Stimulated activated CD4-positive, alpha-beta T cell treated with anti-CD3 and anti-CD28 coated beads, TNF-alpha, amount 100 ng/mL, for 48 hours (primary cell): ENCODE measurements around the gene KLF3.

ENCODE experiments used
- DNase-seq, 3 donors: peaks; one replicate each; pipeline ENCODE4 v3.0.0-alpha.2; 2020; ENCODE audit warnings: low read depth in 3 of 3

KLF3 gene

GRCh38 chr4:38654273-38654672 lies 9.7 kb upstream of the KLF3 start:
- DNase-seq: no peak

- DNase-seq: no peak
These were observed 7.9 kb upstream of the KLF3 start for GRCh38 chr4:38656111-38656510.

GRCh38 chr4:38659346-38659745 lies 4.7 kb upstream of the KLF3 start:
- no peak for DNase-seq

GRCh38 chr4:38660838-38661237 lies 3.2 kb upstream of the KLF3 start:
- no peak for DNase-seq

- DNase-seq: no peak
These were observed 2.6 kb upstream of the KLF3 start for GRCh38 chr4:38661371-38661770.

- DNase-seq: no peak
These were observed 1.4 kb upstream of the KLF3 start for GRCh38 chr4:38662522-38663089.

GRCh38 chr4:38663090-38663800 lies 754 bp upstream of the KLF3 start:
- peak in 2 of 3 donors; percentile 24 to 48 for DNase-seq

- no peak for DNase-seq
These were observed 855 bp downstream of the KLF3 start for GRCh38 chr4:38664706-38665401.

- DNase-seq: no peak
These were observed 1.8 kb downstream of the KLF3 start for GRCh38 chr4:38665551-38666411.

- DNase-seq: no peak
These were observed 2.7 kb downstream of the KLF3 start for GRCh38 chr4:38666766-38667084.

- DNase-seq: no peak
These were observed 3.3 kb downstream of the KLF3 start for GRCh38 chr4:38667085-38667893.

GRCh38 chr4:38668203-38668971 lies 4.4 kb downstream of the KLF3 start:
- no peak for DNase-seq

GRCh38 chr4:38669208-38669607 lies 5.2 kb downstream of the KLF3 start:
- no peak for DNase-seq

GRCh38 chr4:38670109-38670901 lies 6.3 kb downstream of the KLF3 start:
- no peak for DNase-seq

- no peak for DNase-seq
These were observed 7.1 kb downstream of the KLF3 start for GRCh38 chr4:38670939-38671591.

- DNase-seq: no peak
These were observed 7.6 kb downstream of the KLF3 start for GRCh38 chr4:38671592-38671940.

- no peak for DNase-seq
These were observed 8.0 kb downstream of the KLF3 start for GRCh38 chr4:38672074-38672396.

GRCh38 chr4:38672397-38673129 lies 8.6 kb downstream of the KLF3 start:
- DNase-seq: no peak
